Fibroblast of lung (primary cell): Measurements from ENCODE around the gene C3orf18. TPM values are rescaled to one million over a fixed set of nuclear protein-coding genes. Genes with fewer than 3 reads are reported as not detected.

Experiments used
- DNase-seq, 2 donors: peaks; one replicate each; pipeline versions ENCODE4 v3.0.0 to v3.0.0-alpha.2; 2010; ENCODE audit warnings: low read depth in 2 of 2
- H2AFZ ChIP-seq: 2 replicates; pipeline ENCODE4 v1.5.1; 2012; ENCODE audit warnings: low read length, control low read depth, inconsistent platforms
- H3K27ac ChIP-seq: 2 replicates; pipeline ENCODE4 v1.5.1; 2011; ENCODE audit warnings: low read length, control low read depth; ENCODE audit not compliant: insufficient read depth
- H3K27me3 ChIP-seq: 2 replicates; pipeline ENCODE4 v1.5.1; 2011; ENCODE audit warnings: mild to moderate bottlenecking, low read length; ENCODE audit not compliant: control insufficient read depth, insufficient read depth
- H3K36me3 ChIP-seq: 2 replicates; pipeline ENCODE4 v1.5.1; 2011; ENCODE audit warnings: low read length; ENCODE audit not compliant: control insufficient read depth, insufficient read depth
- H3K4me1 ChIP-seq: 2 replicates; pipeline ENCODE4 v1.5.1; 2011; ENCODE audit warnings: low read length; ENCODE audit not compliant: control insufficient read depth, insufficient read depth; ENCODE audit errors: extremely low read depth
- H3K4me2 ChIP-seq: 2 replicates; pipeline ENCODE4 v1.5.1; 2011; ENCODE audit warnings: low read length, control low read depth; ENCODE audit not compliant: insufficient read depth; ENCODE audit errors: extremely low read depth
- H3K4me3 ChIP-seq, 4 experiments: fragments of 200-600 bp in 1 of 4; sonication (generic) in 1 of 4; replicated peaks in 1 of 4; 2 replicates each; pipeline ENCODE4 v1.5.1; 2011 to 2016; ENCODE audit warnings: low read length in 4 of 4, low read depth in 3 of 4, mild to moderate bottlenecking in 3 of 4, control low read depth in 2 of 4, inconsistent platforms in 1 of 4, mixed read lengths in 1 of 4; ENCODE audit not compliant: insufficient read depth in 1 of 4; ENCODE audit errors: control extremely low read depth in 1 of 4
- H3K79me2 ChIP-seq: 2 replicates; pipeline ENCODE4 v1.5.1; 2012; ENCODE audit warnings: mild to moderate bottlenecking, low read length, inconsistent platforms; ENCODE audit not compliant: control insufficient read depth, insufficient read depth
- H3K9ac ChIP-seq: 2 replicates; pipeline ENCODE4 v1.5.1; 2011; ENCODE audit warnings: mild to moderate bottlenecking, low read length, control low read depth; ENCODE audit not compliant: insufficient read depth
- H3K9me3 ChIP-seq: 2 replicates; pipeline ENCODE4 v1.5.1; 2012; ENCODE audit warnings: low read depth, low read length; ENCODE audit not compliant: control insufficient read depth, insufficient read depth
- H4K20me1 ChIP-seq: 2 replicates; pipeline ENCODE4 v1.5.1; 2011; ENCODE audit warnings: low read length; ENCODE audit not compliant: control insufficient read depth, insufficient read depth; ENCODE audit errors: extremely low read depth
- CTCF ChIP-seq, 2 donors: IDR thresholded peaks in 1 of 2; conservative IDR thresholded peaks in 1 of 2; 1 replicate in 1 of 2; 2 replicates in 1 of 2; pipeline ENCODE4 v1.5.1; 2011 to 2012; ENCODE audit warnings: low read length in 2 of 2, control low read depth in 1 of 2, inconsistent platforms in 1 of 2, low read depth in 1 of 2, mild to moderate bottlenecking in 1 of 2
- EZH2 ChIP-seq: IDR thresholded peaks from 2 replicates; pipeline ENCODE4 v1.5.1; 2012; ENCODE audit warnings: low read length, control low read depth, mild to moderate bottlenecking; ENCODE audit errors: missing control alignments
- polyA plus RNA-seq, 2 donors: library from polyadenylated mRNA; depleted of rRNA in 1 of 2; stranded (reverse) in 1 of 2; unstranded in 1 of 2; fragments of >200 nt; gene quantifications; 2 replicates each; pipeline ENCODE4 v1.2.1, GENCODE V29; 2011 to 2012; ENCODE audit warnings: missing spikeins in 1 of 2
- total RNA-seq: library from RNA; depleted of rRNA; stranded (reverse); fragments of >200 nt; gene quantifications from 2 replicates; pipeline ENCODE4 v1.2.1, GENCODE V29; 2014

Gene C3orf18
- total and polyA plus RNA-seq, 2 donors (not counting 1 experiment from before 2014, with no cell fraction given) = 8.7 to 25.8 TPM

DNA sequence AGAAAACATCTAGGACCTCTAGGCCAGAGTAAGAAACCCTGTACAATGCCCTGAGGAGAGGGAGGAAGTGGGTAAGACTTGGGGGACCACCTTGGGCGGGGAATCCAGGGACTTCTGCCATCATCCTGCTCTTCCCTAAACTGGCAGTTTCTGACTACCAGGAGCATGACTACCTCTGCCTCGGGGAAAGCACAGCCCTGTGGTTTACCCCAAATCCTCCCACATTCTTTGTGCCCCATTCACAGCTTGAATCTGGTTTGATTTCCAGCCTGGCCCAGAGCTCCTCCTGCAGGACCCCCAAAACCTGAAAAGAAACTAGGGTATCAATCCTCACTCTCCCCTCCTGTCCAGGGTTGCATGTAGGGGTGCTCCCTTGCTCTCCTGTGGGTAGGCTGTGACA is 4.7 kb downstream of the C3orf18 start:
- Histone ChIP-seq H3K9ac (no peak overlapping the region), H3K4me2 (no peak overlapping the region)

DNA sequence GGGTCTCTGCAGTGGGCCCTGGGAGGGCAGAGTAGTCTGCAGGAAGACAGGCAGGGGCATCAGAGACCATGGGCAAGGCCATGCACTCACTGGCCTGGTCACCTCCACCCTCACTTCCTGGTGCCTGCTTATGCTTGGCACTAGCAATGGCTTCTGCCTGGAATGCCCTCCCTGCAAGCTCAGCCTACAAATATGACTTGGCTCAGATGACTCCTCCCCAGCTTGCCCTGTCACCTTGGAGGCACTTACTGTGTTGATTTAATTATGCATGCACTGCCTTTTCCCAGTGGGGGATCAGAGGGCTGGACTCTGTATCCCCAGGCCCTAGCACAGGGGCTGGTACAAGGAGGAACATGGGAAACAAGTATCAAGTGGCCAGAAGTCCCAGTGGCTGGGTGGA is 7.8 kb downstream of the C3orf18 start:
- Histone ChIP-seq H3K27ac (no peak overlapping the region), H3K4me2 (no peak overlapping the region), H3K4me1 (no peaks in the 10 kb centered on the region), H2AFZ (no peak overlapping the region), H3K36me3 (no peaks in the 10 kb centered on the region), H3K9ac (no peak overlapping the region), H3K9me3 (no peaks in the 10 kb centered on the region), H3K4me3 (no peak overlapping the region), H3K27me3 (peaks cover 5% of the 10 kb centered on the region), H3K79me2 (no peaks in the 10 kb centered on the region), H4K20me1 (no peaks in the 10 kb centered on the region)
- DNase-seq = no peak
- TF ChIP-seq CTCF (conservative IDR thresholded peaks at IDR 0.05 in 1 of 2, IDR thresholded peaks at IDR 0.05 in 1 of 2; ENCODE audit: low read depth in 1 of 2, low read length in 2 of 2) (no peak), EZH2 (no peak)

More for the DNA sequence above, 4.7 kb downstream of the C3orf18 start:
- no peaks in the 10 kb centered on the region for H3K27me3 ChIP-seq
- H3K79me2 ChIP-seq = no peaks in the 10 kb centered on the region
- TF ChIP-seq EZH2 (no peak), CTCF (conservative IDR thresholded peaks at IDR 0.05 in 1 of 2, IDR thresholded peaks at IDR 0.05 in 1 of 2; ENCODE audit: low read depth in 1 of 2, low read length in 2 of 2) (no peak)
- H3K4me3 ChIP-seq = no peak overlapping the region
- H3K36me3 ChIP-seq = no peaks in the 10 kb centered on the region
- no peak overlapping the region for H2AFZ ChIP-seq
- H3K4me1 ChIP-seq = peaks cover 1% of the 10 kb centered on the region
- no peak overlapping the region for H3K27ac ChIP-seq
- H3K9me3 ChIP-seq = no peaks in the 10 kb centered on the region
- H4K20me1 ChIP-seq = no peaks in the 10 kb centered on the region
- DNase-seq = peak in 1 of 2 donors; percentile 62

DNA sequence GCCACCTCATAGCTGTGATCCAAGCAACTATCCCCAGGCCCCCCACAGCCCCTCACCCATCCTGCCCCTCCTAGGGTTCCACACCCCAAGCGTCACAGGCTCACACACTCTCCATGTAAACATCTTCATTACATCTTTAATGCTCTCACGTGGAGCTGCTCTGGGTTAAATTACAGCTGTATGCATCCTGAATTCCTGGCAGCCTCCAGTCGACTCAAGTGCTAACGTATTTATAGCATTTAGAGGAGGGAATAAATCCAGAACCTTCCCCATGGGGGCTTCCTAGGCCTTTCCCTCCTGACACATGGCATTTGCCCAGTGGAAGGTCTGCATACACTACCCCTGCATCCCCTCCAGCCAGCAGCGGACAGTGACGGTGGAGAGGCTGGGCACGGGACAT is 9.6 kb downstream of the C3orf18 start:
- no peak for TF ChIP-seq EZH2
- no peak for TF ChIP-seq CTCF (conservative IDR thresholded peaks at IDR 0.05 in 1 of 2, IDR thresholded peaks at IDR 0.05 in 1 of 2; ENCODE audit: low read depth in 1 of 2, low read length in 2 of 2)
- H3K4me2 ChIP-seq = no peak overlapping the region
- H2AFZ ChIP-seq = no peak overlapping the region
- no peaks in the 10 kb centered on the region for H3K36me3 ChIP-seq
- H3K9me3 ChIP-seq = no peaks in the 10 kb centered on the region
- no peak overlapping the region for H3K27ac ChIP-seq
- no peaks in the 10 kb centered on the region for H3K79me2 ChIP-seq
- H3K27me3 ChIP-seq = peaks cover 5% of the 10 kb centered on the region
- H3K4me3 ChIP-seq = no peak overlapping the region
- no peak overlapping the region for H3K9ac ChIP-seq
- no peaks in the 10 kb centered on the region for H3K4me1 ChIP-seq
- H4K20me1 ChIP-seq = no peaks in the 10 kb centered on the region
- no peak for DNase-seq
